Measurements from ENCODE around the gene TPM1.

GRCh38 chr15:63067306-63067705 is 24.8 kb downstream of the TPM1 start:
- TF ChIP-seq CTCF (IDR thresholded peaks at IDR 0.05) (no peak), ZFX (IDR thresholded peaks at IDR 0.05; ENCODE audit: borderline replicate concordance) (no peak)
